A673 (cell line): ENCODE measurements around the gene RABGAP1L. TPM values are rescaled to one million over a fixed set of nuclear protein-coding genes. Genes with fewer than 3 reads are reported as not detected.

Experiments
- BruUV-seq: library from RNA; stranded (reverse); fragments of 400-500 nt; replicated peaks from 2 replicates; lab custom pipeline; 2021; lab: Mats Ljungman, UMichigan
- CTCF ChIA-PET: fragments of 300-600 bp; sonication (Branson Sonifier 250); formaldehyde crosslinking; loops from one replicate; lab custom pipeline; 2022; ENCODE audit warnings: antibody characterized with exemption; lab: Charles Lee
- POLR2A ChIA-PET: fragments of 300-600 bp; sonication (Branson Sonifier 250); formaldehyde crosslinking; loops from one replicate; lab custom pipeline; 2022; ENCODE audit warnings: antibody characterized with exemption; ENCODE audit not compliant: low non-redundant PET; lab: Charles Lee
- DNase-seq: peaks from one replicate; pipeline ENCODE4 v3.0.0-alpha.2; 2015; ENCODE audit warnings: low spot score
- H3K27ac ChIP-seq: fragments of 200-600 bp; sonication (generic); 2 replicates; pipeline ENCODE4 v1.5.1; 2016; ENCODE audit warnings: mixed run types, low read depth, mild to moderate bottlenecking, mixed read lengths, antibody characterized with exemption, low read length; ENCODE audit not compliant: poor library complexity, severe bottlenecking
- H3K27me3 ChIP-seq: fragments of 200-600 bp; sonication (generic); replicated peaks from 2 replicates; pipeline ENCODE4 v1.6.1; 2017; ENCODE audit warnings: mixed run types, low read depth, mild to moderate bottlenecking, mixed read lengths, antibody characterized with exemption, low read length; ENCODE audit not compliant: insufficient read depth, poor library complexity
- H3K36me3 ChIP-seq: fragments of 200-600 bp; sonication (generic); 2 replicates; pipeline ENCODE4 v1.6.1; 2016; ENCODE audit warnings: mixed run types, mild to moderate bottlenecking, mixed read lengths, antibody characterized with exemption, low read length; ENCODE audit not compliant: insufficient read depth, poor library complexity, severe bottlenecking
- H3K4me1 ChIP-seq: fragments of 200-600 bp; sonication (generic); 2 replicates; pipeline ENCODE4 v1.6.1; 2017; ENCODE audit warnings: mixed run types, mild to moderate bottlenecking, mixed read lengths, antibody characterized with exemption, low read length; ENCODE audit not compliant: insufficient read depth, poor library complexity, severe bottlenecking
- H3K4me3 ChIP-seq: fragments of 200-600 bp; sonication (generic); 2 replicates; pipeline ENCODE4 v1.5.1; 2016; ENCODE audit warnings: low read depth, mixed run types, mild to moderate bottlenecking, mixed read lengths, low read length; ENCODE audit not compliant: poor library complexity, severe bottlenecking
- H3K9me3 ChIP-seq: fragments of 200-600 bp; sonication (generic); 2 replicates; pipeline ENCODE4 v1.6.1; 2016; ENCODE audit warnings: mixed run types, low read depth, mild to moderate bottlenecking, mixed read lengths, antibody characterized with exemption, low read length; ENCODE audit not compliant: poor library complexity, severe bottlenecking
- CTCF ChIP-seq: fragments of 300-800, 200-600 bp; sonication (generic); conservative IDR thresholded peaks from 2 replicates; pipeline ENCODE4 v1.5.1; 2017; ENCODE audit warnings: low read depth, mild to moderate bottlenecking, antibody characterized with exemption, low read length, moderate library complexity, mixed read lengths
- EZH2 ChIP-seq: fragments of 200-600 bp; sonication (generic); IDR thresholded peaks from 2 replicates; pipeline ENCODE4 v1.6.1; 2017; ENCODE audit warnings: borderline replicate concordance, low read depth, mild to moderate bottlenecking, mixed read lengths, antibody characterized with exemption, low read length; ENCODE audit not compliant: poor library complexity, severe bottlenecking
- intact Hi-C: fragments of 100-400 bp; cut with micrococcal nuclease; formaldehyde crosslinking; loops from one replicate; pipeline ENCODE4 v1.10.0; 2022; ENCODE audit not compliant: unreplicated experiment
- total RNA-seq: library from RNA; stranded (reverse); gene quantifications from 2 replicates; pipeline ENCODE4 v1.2.3, GENCODE V29; 2021

Gene RABGAP1L
- total RNA-seq, 1 experiment from 2014 or later = 19.3 TPM

- Histone ChIP-seq H3K9me3 (no peaks in the 10 kb centered on the region), H3K4me1 (no peaks in the 10 kb centered on the region), H3K27me3 (no peaks in the 10 kb centered on the region), H3K36me3 (no peaks in the 10 kb centered on the region), H3K27ac (no peak overlapping the region), H3K4me3 (no peak overlapping the region)
- no TSS peak for BruUV-seq
- POLR2A ChIA-PET = no interaction called here
- CTCF ChIA-PET = no interaction called here
- intact Hi-C loops = no loop called here
- no peak for DNase-seq
- TF ChIP-seq EZH2 = no peak
- no peak for TF ChIP-seq CTCF
These were observed 795.6 kb downstream of the RABGAP1L start for GRCh38 chr1:174954671-174955669.

GRCh38 chr1:174956086-174956485 lies 796.8 kb downstream of the RABGAP1L start:
- Histone ChIP-seq H3K27ac (no peak overlapping the region), H3K36me3 (no peaks in the 10 kb centered on the region), H3K9me3 (no peaks in the 10 kb centered on the region), H3K4me1 (no peaks in the 10 kb centered on the region), H3K27me3 (no peaks in the 10 kb centered on the region), H3K4me3 (no peak overlapping the region)
- CTCF ChIA-PET = no interaction called here
- intact Hi-C loops = no loop called here
- no TSS peak for BruUV-seq
- DNase-seq = no peak
- POLR2A ChIA-PET = no interaction called here
- TF ChIP-seq EZH2 (no peak), CTCF (no peak)

GRCh38 chr1:174956976-174957375 lies 797.7 kb downstream of the RABGAP1L start:
- BruUV-seq = no TSS peak
- no peak for DNase-seq
- TF ChIP-seq CTCF (no peak), EZH2 (no peak)
- Histone ChIP-seq H3K4me1 (no peaks in the 10 kb centered on the region), H3K4me3 (no peak overlapping the region), H3K36me3 (no peaks in the 10 kb centered on the region), H3K9me3 (no peaks in the 10 kb centered on the region), H3K27ac (no peak overlapping the region), H3K27me3 (no peaks in the 10 kb centered on the region)
- intact Hi-C loops = no loop called here
- POLR2A ChIA-PET = no interaction called here
- CTCF ChIA-PET = no interaction called here
